GM18870 (cell line): ENCODE results near the gene ACADVL.

Source experiments
- ATAC-seq: cut with Tn5 transposase; IDR thresholded peaks from one replicate; pipeline ENCODE4 v1.9.1; 2021; ENCODE audit warnings: moderate library complexity; ENCODE audit not compliant: unreplicated experiment

Gene ACADVL

DNA sequence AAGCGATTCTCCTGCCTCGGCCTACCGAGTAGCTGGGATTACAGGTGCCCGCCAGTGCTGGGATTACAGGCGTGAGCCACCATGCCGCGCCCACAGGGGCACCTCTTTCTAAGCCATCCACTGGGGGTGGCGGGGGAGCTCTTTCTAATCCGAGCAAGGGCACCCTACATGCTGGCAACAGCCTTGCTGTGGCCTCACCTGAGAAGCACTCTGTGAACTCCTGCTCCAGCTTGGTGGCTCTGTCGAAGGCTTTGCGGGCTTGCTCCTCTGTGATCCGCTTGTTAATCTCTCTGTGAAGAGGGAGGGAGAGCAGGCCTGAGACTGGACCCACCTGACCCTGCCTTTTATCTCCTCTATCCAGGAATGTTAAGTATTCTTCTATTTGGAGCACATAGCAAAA, 28.7 kb upstream of the ACADVL start:
- ATAC-seq: no peak

DNA sequence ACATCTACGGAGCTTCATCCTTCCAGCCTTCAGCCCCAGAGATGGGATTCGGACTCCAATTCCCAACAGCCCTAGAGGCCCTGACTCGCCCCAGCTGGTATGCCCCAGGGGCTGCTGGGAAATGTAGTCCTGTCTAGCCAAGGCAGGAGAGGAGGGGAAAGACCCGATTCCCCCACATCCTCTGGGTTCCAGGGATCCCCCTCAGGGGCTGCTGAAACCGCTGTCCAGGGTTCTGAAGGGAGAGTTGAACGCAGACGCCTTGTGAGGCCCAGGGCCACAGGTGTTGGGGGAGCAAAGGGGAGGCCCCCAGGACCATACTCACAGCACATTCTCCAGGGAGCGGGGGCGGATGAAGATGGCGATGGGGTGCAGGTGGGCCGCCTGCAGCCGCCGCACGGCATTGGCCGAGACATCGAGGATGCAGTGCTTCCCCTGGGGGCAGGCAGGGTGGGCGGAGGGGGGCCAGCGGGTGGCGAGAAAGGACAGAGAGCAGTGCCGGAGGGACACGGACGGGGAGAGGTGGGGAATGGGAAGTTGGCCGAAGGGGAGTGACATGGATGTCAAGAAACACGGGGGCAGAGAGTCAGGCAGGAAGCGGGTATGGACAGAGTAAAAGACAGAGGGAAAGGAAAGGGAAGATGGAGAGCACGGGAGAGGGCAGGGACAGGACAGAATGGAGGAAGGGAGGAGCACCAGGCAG, 28.0 kb upstream of the ACADVL start:
- ATAC-seq: no peak

DNA sequence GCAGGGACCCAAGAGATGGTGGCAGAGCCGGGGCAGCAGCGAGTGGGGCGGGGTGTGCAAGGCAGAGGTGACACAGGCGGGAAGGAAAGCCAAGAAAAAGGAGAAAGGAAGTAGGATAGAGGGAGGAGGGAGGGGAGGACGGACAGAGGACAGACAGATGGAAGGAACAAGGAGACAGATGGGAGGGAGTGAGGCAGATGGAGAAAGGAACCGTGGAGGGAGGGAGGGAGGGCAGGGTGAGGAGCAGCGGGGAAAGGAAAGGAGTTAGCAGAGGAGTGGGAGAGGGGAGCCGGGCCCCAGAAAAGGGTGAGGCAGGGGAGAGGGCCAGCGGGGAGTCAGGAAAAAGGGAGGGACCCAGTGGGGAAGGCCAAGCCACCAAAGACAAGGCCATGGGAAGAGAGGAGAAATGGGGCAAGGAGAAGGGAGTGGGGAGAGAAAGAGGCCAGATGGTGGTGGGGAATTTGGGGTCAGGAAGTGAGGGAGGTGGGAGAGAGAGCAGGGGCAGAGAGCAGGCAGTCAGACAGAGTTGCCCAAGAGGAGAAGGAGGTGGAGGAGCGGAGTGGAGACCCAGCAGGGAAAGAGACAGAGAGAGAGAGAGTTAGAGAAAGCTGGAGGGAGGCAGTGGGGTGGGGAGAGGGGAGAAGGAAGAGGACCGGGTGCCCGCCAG, 27.3 kb upstream of the ACADVL start:
- no peak for ATAC-seq

DNA sequence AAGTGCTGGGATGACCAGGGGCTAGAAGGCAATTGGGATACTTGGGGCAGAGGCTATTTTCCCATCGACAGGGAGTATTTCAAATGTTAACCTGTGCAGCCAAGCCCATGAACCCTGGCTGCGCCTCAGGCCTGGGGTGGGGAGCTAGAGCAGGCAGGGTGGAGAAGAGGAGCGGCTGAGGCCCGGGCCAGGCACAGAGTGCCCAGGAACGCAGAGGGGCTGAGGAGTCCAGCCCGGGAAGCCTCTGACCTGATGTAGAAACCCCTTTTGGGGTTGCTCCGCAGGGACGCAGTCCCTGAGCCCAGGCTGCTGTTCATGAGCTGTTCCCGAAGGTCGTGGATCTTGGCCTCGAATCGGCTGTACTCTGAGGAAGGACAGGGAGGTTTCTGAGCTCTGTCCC, 23.8 kb upstream of the ACADVL start:
- no peak for ATAC-seq

DNA sequence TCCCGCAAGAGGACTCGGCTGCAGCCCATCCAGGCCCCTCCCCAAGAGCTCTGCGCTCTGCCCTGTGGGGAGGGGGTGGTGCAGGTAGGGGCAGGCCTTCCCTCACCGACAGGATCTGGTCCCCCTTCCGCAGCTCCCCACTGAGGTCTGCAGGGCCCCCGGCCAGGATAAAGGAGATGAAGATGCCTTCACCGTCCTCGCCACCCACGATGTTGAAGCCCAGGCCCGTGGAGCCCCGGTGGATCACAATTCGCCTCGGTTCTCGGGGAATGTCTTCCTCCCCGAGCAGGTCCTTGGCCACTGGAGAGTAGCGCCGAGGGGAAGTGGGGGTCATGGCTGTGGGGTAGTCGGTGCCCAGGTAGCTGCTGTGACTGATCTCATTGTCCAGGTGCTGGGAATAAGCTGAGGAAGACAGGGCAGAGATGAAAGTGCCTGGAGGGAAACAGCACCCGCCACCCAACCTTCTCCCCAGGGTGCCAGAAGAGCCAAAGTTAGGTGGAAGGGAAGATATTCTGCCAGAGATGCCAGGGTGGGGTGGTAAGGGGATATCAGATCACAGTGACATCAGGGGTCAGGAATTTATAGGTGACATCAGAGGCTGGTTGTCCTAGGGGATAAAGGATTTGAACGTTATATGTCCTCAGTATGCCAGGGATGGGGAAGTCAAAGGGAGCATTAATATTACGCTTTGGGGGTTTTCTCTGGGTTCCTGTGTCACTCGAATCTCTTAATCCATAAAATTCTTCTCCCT, 22.9 kb upstream of the ACADVL start:
- no peak for ATAC-seq

DNA sequence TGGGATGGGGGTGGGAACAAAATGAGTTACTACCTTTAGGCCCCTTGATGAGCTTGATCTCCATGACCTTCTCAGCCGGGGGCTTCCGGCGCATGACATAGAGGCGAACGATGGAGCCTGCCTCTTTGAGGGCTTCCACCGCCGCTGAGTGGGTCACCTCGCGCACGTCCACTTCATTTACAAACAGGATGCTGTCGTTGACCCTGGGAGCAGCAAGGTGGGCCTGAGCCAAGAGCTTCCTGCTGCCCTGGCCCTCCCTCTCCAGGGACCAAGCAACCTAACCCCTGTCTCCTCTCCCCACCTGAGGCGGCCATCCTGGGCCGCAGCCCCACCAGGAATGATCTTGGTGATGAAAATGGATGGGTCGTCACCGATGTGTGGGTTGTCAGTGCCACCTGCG, 16.3 kb upstream of the ACADVL start:
- ATAC-seq: no peak

DNA sequence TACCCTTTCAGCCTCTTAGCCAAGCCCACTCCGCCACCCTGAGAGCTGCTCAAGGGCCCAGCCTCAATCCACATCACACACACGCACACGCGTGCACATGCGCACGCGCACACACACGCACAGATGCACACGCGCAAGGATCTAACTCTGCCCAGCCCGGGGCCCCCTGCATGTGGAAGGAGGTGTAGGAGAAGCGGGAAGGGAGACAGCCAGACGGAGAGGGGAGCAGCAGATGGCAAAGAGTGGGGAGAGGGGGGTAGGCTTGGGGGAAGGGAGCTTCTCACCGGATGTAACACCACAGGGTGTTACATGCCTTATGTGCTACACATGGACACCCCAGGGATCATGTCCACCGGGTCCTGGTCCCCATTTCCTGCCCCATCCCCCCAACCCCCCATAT, 15.4 kb upstream of the ACADVL start:
- ATAC-seq: no peak

DNA sequence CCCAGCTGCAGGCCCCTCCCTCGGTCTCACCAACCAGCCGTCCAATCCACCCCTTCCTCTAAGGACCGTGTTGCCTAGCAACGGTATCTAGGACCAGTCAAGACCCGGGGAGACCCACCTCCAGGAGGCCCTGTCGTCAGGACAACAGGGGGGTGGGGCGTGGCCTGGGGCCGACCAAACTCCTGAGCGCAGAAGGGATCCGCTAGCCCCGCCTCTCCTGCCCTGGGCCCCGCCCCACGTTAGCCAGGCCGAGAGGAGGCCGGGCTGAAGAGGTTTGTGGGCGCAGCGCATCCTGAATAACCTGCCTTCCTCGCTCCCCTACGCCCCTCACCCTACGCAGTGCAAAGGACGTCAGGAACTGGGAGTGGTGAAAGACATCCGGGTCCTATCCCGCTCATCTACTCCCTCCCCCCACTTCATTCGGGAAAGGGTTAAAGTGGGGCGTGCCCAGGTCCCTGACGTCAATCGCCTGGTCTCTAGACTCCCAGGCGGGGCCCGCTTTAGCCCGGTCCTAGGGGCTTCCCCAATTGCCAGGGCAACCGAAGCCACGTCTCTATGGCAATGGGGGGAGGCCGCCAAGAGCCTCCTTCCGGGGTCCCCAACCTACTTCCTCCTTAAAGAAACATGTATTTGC, 14.8 kb upstream of the ACADVL start:
- peak; percentile 56 for ATAC-seq

DNA sequence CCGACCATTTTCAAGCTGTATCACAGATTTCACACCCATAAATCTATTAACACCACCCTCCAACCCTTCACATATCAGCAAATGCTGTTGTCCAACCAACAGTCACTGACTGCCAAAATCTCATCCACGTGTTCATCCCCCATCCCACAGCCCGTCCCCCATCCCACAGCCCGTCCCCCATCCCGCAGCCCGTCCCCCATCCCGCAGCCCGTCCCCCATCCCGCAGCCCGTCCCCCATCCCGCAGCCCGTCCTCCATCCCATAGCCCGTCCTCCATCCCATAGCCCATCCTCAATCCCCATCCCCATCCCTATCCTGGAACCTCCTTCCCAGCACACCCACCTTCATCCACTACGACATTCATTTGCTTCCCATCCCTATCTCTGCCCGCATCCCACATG, 14.2 kb upstream of the ACADVL start:
- no peak for ATAC-seq

DNA sequence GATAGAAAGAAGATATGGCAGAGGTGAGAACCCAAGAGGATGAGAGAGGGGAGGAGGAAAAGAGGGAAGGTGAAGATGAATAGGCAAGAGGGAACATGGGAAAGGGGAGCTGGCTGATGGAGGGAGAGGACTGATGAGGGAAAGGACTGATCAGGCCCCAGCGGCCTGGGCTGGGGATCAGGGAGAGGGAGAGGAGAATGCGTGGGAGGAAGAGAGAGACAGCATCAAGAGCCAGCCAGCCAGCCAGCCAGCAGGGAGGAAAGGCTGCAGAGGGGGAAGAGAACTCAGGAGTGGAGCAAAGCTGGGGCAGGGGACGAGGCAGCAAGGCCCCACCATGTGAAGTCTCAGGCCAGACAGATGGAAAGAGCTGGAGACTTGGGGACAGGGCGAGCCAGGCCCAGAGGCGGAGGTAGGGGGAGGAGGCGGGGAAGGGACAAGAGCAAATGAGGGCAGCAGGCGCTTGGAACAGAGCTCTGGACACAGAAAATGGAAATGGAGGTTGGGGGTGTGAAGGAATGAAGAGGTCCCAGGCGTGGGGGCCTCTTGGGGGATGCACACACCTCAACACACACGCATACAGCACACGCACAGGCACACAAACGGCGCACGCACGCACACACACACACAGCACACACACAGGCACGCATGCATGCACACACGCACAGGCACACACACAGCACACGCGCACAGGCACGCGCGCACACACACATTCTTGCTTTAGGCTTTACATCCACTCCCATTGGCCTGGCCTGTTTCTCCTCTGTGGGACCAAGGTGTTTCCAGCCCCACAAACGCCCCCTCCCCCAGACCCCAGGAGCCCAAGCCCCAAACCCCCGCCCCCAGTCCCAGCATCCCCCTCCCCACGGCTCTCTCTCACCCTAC, 12.4 kb upstream of the ACADVL start:
- no peak for ATAC-seq

DNA sequence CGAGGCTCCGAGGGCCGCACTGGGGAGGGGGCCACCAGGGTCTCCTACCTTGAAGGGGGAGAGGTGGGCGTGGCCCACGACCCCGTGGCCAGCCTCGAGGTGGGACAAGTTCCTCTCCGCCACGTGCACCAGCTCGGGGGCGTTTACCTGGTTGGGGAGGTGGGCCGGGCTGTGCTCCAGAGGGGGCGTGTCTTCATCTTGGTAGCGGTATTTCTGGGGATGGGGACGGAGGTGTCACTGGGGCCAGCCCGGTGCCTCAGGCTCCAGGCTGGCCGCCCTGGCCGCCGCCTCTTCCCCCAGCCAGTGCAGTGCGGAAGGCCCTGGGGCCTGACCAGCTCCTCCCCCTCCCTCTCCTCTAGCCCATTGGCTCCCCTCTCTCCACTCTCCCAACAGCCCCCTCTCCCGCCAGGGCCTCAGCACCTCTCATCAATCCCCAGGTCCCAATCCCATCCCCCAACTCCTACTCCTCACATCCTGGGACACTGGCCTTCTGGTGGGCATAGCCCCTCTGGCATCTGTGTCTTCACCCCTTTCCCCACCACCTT, 11.6 kb upstream of the ACADVL start:
- ATAC-seq: no peak

DNA sequence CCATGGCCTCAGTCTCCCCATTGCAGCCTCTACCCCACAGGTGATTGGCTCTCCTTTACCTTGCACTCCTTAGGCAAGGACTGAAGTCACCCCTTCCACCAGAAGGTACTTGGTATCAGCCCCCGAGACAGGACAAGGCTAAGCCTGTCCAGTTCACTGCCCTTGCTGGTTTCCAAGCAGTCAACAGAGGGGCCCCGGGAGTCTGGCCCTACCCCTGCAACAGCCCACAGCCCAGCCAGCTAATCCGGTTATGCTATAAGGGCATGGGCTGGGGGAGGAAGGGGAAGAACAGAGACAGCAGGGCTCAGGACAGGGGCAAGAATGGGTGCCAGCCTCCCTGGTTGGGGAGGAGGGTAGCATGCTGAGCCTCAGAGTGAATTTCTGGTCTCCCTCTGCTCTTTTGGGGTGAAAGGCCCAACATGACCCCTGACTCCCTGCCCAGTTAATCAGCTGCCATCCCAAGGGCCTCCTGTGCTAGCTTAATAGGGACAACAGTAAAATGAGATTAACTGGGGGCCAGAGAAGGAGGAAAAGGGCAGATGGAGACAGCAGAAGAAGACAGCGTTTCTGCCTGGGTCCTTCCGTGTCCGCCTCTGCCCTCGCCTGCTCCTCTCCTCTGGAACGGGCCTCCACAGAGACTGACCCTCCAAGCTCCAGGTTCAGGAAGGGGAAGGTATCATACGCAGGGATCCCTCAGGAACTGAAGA, 10.8 kb upstream of the ACADVL start:
- ATAC-seq: no peak

DNA sequence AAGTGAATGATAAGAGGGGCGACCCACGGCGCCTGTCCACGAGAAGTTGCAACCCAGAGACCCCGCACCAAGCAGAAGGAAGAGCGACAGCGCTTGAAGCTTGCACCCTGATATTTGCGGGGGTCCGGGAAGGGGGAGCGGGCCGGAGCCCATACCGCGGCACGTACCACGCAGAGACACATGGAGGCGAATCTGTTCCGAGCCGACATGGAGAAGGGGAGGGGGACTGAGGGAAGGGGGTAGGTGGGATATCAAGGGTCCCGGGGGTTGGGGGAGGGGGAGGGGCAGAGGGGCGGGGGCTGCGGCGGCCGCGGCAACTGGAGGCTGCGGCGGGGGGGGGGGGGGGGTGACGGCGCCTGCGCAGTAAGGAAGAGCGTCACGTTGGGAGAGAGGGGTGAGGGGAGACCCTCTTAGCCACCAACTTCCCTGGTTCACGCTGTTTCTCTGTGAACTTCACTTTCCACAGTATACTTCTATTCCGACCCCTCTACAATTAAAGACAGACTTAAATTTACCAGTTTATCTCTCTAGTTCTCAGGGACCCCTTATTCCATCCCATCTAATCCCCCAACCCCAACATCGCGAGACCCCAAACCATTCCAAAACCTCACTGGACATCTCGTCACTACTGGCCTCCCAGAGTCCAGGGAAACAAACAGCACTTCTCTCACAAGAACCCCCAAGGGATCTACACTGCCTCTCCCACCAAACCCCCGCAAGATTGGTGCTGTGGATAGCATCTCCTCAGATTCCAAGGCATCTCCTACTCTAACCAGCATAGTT, 8.1 kb upstream of the ACADVL start:
- ATAC-seq: no peak

DNA sequence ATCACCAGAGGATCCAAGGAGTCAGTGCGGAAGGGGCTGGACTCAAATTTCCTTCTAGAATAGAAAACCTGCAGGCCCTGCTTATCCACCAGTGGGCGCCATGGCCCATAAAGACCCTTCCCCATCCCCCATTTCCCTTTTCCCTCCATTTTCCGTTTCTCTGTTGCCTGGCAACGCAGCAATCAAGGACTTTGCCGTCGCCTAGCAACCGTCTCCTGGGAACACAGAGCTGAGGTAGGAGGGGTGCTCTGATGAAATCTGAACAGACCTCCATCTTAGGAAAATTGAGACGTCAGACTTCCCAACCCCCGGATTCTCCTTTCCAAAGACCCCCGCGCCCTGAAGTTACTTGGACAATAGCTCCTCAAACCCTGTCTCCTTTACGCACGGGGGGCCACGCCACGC, 5.8 kb upstream of the ACADVL start:
- ATAC-seq: peak; percentile 10

DNA sequence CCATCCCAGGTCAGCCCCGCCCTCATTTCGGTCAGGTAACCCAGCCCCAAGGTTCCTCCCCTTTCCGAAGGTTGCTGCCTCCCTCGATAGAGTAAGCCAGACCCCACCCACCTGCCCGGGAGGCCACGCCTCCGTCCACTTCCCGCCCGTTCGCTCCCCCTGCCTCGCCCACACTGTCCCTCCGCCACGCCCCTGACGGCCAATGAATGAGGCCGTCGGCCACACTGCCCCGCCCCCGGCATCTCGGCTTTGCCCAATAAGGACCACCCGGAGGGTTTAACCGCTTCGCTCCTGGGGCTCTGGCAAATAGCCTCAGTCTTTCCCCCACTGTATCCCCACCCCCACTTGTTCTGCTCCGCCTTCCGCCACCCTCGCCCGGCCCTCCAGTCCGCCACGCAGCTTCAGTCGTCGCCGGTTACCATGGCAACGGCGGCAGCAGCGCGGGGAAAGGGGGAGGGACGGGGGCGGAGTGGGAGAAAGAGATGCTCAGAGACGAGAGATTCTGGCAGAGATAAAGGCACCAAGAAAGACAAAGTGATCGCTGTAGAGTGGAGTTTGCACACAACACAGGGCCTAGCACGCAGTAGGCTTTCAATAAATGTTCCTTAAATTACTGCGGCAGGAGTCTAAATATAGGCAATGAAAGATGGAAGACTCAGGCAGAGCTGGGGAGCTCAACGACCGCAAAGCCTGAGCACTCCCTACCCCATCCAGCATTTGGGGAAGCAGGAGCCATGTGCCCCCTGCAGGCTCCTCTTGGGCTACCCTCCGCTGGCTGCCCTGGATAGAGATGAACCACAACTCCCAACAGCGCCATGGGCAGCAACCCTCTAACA, 5.2 kb upstream of the ACADVL start:
- ATAC-seq: peak; percentile 65

DNA sequence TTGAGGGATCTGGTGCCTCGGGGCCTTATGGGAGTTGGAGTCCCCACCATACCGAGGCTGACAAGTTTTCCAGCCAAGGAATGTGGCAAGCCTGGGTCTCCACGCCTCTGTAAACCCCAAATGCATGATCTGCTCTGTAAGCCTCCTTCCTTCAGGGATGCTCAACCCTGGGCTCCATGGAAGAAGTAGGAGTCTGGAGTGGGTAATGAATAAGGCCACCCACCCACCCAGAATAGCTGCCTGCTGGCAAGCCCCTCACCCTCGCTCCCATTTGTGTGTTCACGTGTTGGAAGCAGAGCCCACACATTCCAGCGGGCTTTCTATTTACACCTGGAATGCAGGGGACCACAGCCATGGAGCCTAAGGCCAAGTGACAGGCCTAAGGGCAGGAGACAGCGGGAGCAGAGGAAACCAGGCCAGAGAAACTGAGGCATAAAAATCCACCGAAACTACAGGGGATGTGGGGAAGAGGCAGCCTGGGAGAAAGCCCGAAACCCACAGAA, 4.6 kb upstream of the ACADVL start:
- ATAC-seq: no peak

DNA sequence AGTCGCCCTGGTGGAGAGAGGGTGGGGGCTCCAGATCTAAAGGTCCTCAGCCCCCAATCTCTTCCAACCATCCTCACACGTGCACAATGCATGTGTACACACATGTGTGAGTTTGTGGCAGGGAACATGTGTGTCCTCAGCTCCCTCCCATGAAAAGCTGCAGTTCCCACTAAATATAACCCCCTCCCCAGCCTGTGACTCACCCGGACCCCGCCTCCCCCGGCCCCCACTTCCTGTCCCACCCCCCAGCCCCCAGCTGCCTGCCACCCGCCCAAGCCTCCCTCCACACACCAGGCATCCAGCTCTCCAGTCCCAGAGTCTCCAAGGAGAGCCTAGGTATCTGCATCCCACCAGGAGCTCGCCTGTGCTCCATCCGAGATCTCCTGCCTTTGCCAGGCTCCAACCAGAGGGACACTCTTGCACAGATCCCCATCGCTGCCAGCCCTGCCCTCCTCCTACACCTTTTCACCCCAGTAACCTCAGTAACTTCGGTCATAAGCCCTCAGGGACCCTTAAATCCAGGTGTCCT, 4.0 kb upstream of the ACADVL start:
- ATAC-seq: no peak
